ENCODE measurements around the gene AMER3. TPM values are rescaled to one million over a fixed set of nuclear protein-coding genes. Genes with fewer than 3 reads are reported as not detected.

The AMER3 gene
- total and polyA plus RNA-seq, 2 of the 4 experiments (the other 2 are of a cell fraction), result not detected

DNA sequence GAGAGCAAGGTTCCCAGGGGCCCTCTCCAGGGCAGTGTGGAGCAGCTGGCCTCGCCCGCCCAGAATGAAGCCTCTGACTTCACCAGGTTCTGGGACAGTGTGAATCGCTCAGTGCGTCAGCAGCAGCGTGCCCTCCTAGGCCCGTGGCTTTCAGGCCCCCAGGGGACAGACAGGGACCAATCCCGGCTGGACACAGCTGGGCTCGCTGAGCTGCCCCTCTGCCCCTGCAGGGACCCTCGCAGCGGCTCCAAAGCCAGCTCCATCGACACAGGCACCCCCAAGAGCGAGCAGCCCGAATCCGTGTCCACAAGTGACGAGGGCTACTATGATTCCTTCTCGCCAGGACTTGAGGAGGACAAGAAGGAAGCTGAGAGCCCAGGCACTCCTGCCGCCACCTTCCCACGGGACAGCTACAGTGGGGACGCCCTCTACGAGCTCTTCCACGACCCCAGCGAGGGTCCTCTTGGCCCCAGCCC, 7.6 kb downstream of the AMER3 start:
- ATAC-seq (ENCODE audit: low read depth), result no peak
- Histone ChIP-seq H3K18ac (ENCODE audit: low read depth, low read length) (no peak overlapping the region), H4K20me1 (ENCODE audit: insufficient read depth, low read length) (no peaks in the 10 kb centered on the region), H3K56ac (ENCODE audit: extremely low read depth, insufficient read depth, low read length) (no peak overlapping the region), H3K9me1 (ENCODE audit: insufficient read depth, low read length) (no peaks in the 10 kb centered on the region), H3K4me2 (ENCODE audit: low read depth, low read length) (no peak overlapping the region), H3K23ac (ENCODE audit: low read depth, low read length) (no peak overlapping the region), H4K8ac (ENCODE audit: low read depth in 2 of 2, low read length in 2 of 2) (no peak overlapping the region), H4K5ac (ENCODE audit: low read depth, low read length) (no peak overlapping the region), H3K27ac (ENCODE audit: insufficient read depth, low read length) (no peak overlapping the region), H3K36me3 (ENCODE audit: control insufficient read depth, insufficient read depth, low read length) (no peaks in the 10 kb centered on the region), H3K4me1 (ENCODE audit: control insufficient read depth, insufficient read depth, low read length) (no peaks in the 10 kb centered on the region), H2BK20ac (ENCODE audit: low read depth, low read length) (no peak overlapping the region), H2BK120ac (ENCODE audit: low read depth, low read length) (no peak overlapping the region), H2BK5ac (ENCODE audit: low read depth, low read length, poor library complexity, severe bottlenecking) (no peak overlapping the region), H2BK15ac (ENCODE audit: low read depth, low read length) (no peak overlapping the region), H3K79me1 (ENCODE audit: low read depth in 1 of 2, low read length in 2 of 2) (no peaks in the 10 kb centered on the region), H2AK5ac (ENCODE audit: low read depth, low read length) (no peak overlapping the region), H2AK9ac (replicated peaks; ENCODE audit: low read depth, low read length, poor library complexity) (no peak overlapping the region), H3K27me3 (ENCODE audit: control insufficient read depth, insufficient read depth, low read length) (no peaks in the 10 kb centered on the region), H3K14ac (replicated peaks; ENCODE audit: low read depth, low read length) (no peak overlapping the region), H3K4ac (ENCODE audit: low read depth, low read length) (no peak overlapping the region), H3K9me3 (ENCODE audit: control insufficient read depth, insufficient read depth, low read length) (no peaks in the 10 kb centered on the region; the same call in 1 of the 2 replicates), H2AFZ (replicated peaks; ENCODE audit: low read length, poor library complexity) (no peak overlapping the region), H3K4me3 (ENCODE audit: insufficient read depth, low read depth, low read length) (no peak overlapping the region), H4K91ac (ENCODE audit: insufficient read depth, low read depth, low read length) (no peak overlapping the region), H3K9ac (ENCODE audit: low read depth, low read length) (no peak overlapping the region)
- intact Hi-C loops (cut with micrococcal nuclease), result no loop called here
- in situ Hi-C loops (cut with MboI; ENCODE audit: low sequenced_read_pairs), result no loop called here
- POLR2A ChIA-PET (ENCODE audit: unreplicated experiment), result no interaction called here
- dilution Hi-C loops (cut with HindIII; ENCODE audit: low sequenced_read_pairs, unreplicated experiment), result no loop called here
- no peak for DNase-seq
- WGBS, 2 experiments (ENCODE audit: extremely low coverage in 2 of 2, insufficient read length in 1 of 2), result 58% methylated on average over 10 of the region's 22 CpGs; no CpG with 5 or more reads in 1 of the 2 experiments
- CTCF ChIA-PET, result no interaction called here
- TF ChIP-seq POLR2A (IDR thresholded peaks at IDR 0.05; ENCODE audit: low read depth, low read length), result no peak
- no peak for TF ChIP-seq SMC3 (IDR thresholded peaks at IDR 0.05; ENCODE audit: low read depth, low read length)
- no peak for TF ChIP-seq MXI1 (IDR thresholded peaks at IDR 0.05; ENCODE audit: borderline replicate concordance, low read depth, low read length)
- TF ChIP-seq RAD21 (IDR thresholded peaks at IDR 0.05; ENCODE audit: low read length), result no peak
- no peak for TF ChIP-seq BHLHE40 (IDR thresholded peaks at IDR 0.05; ENCODE audit: low read depth, low read length)
- TF ChIP-seq FOS (IDR thresholded peaks at IDR 0.05; ENCODE audit: low read depth, low read length), result no peak
- TF ChIP-seq MAZ (IDR thresholded peaks at IDR 0.05; ENCODE audit: borderline replicate concordance, low read depth, low read length), result no peak
- TF ChIP-seq, protein P1, sequence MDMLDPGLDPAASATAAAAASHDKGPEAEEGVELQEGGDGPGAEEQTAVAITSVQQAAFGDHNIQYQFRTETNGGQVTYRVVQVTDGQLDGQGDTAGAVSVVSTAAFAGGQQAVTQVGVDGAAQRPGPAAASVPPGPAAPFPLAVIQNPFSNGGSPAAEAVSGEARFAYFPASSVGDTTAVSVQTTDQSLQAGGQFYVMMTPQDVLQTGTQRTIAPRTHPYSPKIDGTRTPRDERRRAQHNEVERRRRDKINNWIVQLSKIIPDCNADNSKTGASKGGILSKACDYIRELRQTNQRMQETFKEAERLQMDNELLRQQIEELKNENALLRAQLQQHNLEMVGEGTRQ (IDR thresholded peaks at IDR 0.05; ENCODE audit: low read depth, low read length), result no peak
- no peak for TF ChIP-seq CEBPB (IDR thresholded peaks at IDR 0.05; ENCODE audit: low read depth, low read length)
- TF ChIP-seq RFX5 (IDR thresholded peaks at IDR 0.05; ENCODE audit: low read depth, low read length), result no peak
- TF ChIP-seq CHD1 (IDR thresholded peaks at IDR 0.05; ENCODE audit: low read depth, low read length), result no peak
- TF ChIP-seq, protein P2, sequence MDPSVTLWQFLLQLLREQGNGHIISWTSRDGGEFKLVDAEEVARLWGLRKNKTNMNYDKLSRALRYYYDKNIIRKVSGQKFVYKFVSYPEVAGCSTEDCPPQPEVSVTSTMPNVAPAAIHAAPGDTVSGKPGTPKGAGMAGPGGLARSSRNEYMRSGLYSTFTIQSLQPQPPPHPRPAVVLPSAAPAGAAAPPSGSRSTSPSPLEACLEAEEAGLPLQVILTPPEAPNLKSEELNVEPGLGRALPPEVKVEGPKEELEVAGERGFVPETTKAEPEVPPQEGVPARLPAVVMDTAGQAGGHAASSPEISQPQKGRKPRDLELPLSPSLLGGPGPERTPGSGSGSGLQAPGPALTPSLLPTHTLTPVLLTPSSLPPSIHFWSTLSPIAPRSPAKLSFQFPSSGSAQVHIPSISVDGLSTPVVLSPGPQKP (IDR thresholded peaks at IDR 0.05; ENCODE audit: borderline replicate concordance, low read depth, low read length), result no peak
- TF ChIP-seq, protein P3, sequence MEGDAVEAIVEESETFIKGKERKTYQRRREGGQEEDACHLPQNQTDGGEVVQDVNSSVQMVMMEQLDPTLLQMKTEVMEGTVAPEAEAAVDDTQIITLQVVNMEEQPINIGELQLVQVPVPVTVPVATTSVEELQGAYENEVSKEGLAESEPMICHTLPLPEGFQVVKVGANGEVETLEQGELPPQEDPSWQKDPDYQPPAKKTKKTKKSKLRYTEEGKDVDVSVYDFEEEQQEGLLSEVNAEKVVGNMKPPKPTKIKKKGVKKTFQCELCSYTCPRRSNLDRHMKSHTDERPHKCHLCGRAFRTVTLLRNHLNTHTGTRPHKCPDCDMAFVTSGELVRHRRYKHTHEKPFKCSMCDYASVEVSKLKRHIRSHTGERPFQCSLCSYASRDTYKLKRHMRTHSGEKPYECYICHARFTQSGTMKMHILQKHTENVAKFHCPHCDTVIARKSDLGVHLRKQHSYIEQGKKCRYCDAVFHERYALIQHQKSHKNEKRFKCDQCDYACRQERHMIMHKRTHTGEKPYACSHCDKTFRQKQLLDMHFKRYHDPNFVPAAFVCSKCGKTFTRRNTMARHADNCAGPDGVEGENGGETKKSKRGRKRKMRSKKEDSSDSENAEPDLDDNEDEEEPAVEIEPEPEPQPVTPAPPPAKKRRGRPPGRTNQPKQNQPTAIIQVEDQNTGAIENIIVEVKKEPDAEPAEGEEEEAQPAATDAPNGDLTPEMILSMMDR (conservative IDR thresholded peaks at IDR 0.05; ENCODE audit: low read depth, low read length), result no peak
- no peak for TF ChIP-seq RCOR1 (IDR thresholded peaks at IDR 0.05; ENCODE audit: insufficient replicate concordance, low read length)
- no TSS peak for BruUV-seq (replicated peaks)
